Activated T-cell treated with anti-CD3 and anti-CD28 coated beads for 24 hours (primary cell): Measurements from ENCODE around the gene CUEDC2.

Source experiments
- DNase-seq: peaks from one replicate; pipeline ENCODE4 v3.0.0-alpha.2; 2020; ENCODE audit warnings: low read depth

The CUEDC2 gene, protein sequence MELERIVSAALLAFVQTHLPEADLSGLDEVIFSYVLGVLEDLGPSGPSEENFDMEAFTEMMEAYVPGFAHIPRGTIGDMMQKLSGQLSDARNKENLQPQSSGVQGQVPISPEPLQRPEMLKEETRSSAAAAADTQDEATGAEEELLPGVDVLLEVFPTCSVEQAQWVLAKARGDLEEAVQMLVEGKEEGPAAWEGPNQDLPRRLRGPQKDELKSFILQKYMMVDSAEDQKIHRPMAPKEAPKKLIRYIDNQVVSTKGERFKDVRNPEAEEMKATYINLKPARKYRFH

DNA sequence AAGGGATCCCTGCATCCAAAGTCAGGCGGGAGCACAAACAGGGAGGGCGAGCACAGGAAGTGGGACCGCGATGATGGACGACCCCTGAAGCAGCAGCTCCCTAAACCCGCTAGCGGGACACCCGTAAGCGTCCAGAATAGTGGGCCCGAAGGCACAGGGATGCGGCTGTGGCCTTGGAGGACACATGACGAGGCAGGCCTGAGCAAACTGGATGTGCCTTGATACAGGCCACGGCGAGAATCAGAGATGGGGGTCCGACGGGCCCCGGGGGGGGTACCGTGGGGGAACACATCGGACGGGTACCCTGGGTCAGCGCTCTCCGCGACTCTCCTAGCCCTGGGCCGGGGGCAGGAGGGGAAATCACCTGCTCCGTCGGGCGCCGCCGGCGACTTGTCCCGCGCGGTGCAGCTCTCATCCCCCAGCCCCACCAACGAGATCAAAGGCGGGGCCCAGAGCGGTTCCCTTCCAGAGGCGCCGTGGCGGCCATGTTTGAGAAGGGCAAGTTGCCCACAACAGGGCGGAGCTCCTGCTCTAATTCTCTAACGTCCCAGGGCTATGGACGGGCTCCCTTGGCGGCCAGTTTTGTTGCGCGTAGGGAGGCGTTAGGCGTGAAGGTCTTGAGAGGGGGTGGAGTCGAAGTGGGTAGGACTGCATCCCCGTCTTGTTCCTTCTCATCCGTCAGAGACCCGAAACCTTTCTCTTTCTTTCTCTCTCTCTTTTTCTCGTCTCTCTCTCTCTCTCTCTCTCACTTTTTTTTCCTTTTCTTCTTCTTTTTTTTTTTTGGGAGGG lies at the start of gene CUEDC2:
TSS of gene CUEDC2 (minus strand) at position 413 of the 789 bp plus-strand sequence. CDS start 7,386 bp downstream, outside the sequence.
- peak; percentile 95 for DNase-seq

DNA sequence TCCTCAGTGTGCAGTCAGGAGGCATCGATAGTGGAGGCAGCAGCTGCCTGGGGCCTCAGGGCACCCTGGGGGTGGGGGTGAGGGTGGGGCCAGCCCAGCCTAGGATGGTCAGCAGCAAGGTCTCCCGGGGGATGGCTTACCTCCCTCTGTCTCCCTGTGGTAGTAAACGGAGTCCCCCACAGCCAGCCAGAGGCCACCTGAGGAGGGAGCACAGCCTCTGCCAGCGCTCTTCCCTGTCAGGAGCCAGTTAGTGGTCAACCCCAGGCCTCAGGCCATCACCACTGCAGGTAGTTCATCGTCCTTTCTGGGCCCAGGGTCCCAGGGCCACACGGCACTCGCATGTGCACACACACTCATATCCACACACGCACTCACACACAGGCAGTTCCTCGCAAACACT lies 48.0 kb upstream of the CUEDC2 start:
- no peak for DNase-seq

DNA sequence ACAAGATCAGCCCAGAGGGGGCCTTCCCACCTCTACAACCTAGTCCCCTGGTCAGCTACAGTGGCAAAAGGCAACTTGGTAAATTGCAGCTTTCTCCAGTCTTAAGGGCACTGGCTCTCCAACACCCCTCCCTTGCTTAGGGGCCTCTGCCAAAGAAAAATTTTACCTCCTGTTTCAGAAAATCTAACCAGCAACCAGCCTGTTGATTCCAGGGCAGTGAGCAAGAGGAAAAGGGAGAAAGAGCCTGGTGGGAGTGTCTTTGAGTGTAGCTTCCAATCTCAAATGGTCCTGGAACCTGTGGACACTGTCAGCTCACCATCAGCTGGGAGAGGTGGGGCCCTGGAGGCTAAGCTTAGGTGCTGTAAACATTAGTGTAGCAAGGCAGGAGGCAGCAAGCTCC lies 47.3 kb upstream of the CUEDC2 start:
- DNase-seq, result no peak

DNA sequence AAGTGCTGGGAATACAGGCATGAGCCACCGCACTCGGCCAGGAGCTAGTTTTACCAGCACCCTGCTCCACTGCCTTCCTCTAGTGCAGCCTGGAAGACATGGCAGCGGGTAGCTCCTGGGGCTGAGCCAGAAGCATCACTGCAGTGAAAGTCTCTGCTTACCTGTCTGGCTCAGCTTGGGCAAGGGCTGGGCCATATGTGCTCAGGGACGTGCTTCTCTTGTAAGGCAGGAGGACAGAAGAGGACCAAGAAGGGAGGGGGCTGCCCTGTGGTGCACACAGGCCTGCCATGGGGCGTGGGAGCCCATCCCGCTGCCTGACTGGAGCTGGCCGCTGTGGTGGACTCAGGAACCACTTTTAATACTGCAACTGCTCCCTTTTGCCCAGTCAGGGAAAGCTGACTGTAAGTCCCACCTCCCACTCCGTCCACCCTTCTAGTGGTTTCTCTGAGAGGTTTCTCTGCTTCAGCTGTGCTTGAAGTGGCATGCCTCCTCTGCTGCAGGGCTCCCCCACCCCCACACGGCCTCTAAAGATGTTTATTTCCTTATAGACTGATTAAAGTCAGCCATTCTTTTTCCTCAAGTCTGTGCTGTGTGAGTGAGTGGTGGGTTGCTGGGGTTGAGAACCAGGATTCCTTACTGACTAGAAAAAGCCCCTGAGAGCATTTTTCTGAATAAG lies 44.2 kb upstream of the CUEDC2 start:
- DNase-seq, result no peak

DNA sequence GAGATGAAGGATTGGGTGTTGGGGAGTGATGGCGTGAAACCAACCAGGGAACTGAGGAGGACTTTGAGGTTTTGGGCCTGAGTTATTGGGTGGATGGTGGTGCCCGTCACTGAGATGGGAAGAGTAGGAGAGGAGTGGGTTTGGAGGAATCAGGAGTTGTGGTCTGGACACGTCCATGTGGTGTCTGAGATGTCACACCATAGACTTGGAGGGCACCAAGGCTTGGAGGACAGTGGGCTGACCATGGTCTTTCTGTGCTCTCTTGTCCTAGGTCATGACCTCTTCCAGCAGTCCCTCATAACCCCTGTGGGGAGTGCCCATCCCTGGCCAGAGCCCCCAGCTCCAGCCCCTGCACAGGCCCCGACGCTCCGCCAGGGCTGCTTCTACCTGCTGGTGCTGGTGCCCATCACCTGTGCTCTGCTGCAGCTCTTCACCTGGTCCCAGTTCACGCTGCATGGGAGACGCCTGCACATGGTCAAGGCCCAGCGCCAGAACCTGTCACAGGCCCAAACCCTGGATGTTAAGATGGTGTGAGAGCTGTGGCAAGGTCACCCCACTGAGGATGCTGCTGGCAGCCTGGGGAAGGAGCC lies 43.2 kb upstream of the CUEDC2 start:
- DNase-seq, result no peak

DNA sequence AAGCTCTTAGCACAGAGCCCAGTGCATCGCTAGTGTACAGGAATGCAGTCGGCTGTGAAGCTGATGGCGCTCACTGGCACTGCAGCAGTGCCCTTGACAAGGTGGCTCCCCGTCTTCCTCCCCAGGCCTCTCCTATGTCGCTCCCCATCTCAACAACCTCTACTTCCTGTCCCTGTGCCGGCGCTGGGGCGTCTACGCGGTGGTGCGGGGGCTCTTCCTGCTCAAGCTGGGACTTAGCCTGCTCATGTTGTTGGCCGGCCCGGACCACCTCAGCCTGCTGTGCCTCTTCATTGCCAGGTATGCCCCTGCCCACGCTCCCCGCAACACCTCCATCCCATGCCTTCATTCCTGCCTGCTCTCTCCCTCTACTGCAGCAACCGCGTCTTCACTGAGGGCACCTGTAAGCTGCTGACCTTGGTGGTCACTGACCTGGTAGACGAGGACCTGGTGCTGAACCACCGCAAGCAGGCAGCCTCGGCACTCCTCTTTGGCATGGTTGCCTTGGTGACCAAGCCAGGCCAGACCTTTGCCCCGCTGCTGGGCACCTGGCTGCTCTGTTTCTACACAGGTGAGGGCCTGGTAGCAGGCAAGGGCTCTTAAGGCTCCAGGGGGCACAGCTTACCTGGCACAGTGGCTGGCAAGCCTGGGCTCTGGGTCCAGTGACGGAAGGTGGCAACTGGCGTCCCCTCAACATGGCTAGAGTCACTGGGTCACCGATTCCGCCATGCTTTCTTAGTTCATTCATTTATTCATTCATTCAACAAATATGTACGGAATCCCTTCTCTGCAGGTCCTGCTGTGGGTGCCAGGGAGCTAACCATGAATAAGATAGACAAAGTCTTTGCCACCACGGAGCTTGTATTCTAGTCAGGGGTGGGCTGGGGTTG lies 41.3 kb upstream of the CUEDC2 start:
- DNase-seq, result no peak

DNA sequence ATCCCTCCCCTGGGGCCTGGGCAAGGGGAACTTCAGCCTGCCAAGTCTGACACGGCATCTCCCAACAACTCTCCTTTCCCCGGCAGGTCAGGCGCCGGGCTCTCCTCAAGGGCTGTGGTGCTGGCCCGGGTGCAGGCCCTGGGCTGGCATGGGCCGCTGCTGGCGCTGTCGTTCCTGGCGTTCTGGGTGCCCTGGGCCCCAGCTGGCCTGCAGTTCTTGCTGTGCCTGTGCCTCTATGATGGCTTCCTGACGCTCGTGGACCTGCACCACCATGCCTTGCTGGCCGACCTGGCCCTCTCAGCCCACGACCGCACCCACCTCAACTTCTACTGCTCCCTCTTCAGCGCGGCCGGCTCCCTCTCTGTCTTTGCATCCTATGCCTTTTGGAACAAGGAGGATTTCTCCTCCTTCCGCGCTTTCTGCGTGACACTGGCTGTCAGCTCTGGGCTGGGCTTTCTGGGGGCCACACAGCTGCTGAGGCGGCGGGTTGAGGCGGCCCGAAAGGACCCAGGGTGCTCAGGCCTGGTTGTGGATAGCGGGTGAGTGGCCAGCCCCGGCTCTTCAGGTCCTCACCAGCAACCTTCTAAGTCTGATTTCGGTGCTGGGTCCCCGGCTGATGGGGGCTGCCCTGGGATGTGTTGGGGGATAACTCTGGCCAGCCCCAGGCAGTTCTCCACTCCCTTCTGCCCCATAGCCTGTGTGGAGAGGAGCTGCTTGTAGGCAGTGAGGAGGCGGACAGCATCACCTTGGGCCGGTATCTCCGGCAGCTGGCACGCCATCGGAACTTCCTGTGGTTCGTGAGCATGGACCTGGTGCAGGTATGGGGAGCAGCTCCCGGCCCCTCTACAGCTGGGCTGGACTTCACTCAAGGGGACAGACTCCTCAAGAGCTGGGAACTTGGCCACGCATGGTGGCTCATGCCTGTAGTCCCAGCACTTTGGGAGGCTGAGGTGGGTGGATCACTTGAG lies 38.5 kb upstream of the CUEDC2 start:
- DNase-seq, result no peak

DNA sequence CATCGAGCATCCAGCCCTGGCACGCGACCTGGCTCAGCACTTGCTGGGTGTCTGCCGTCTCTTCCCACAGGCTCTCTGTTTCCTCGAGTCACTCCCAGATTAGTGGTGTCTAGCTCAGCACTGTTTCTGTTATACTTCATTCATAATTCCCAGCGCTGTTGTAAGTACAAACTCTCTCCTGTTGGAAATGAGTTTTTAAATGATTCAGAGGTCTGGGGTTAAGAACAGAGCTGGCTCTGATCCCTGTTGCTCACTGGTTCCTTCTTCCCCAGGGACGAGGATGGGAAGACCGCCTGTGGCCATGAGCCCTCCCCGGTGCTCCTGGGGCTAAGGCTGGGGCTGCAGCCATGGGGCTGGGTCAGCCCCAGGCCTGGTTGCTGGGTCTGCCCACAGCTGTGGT lies 36.3 kb upstream of the CUEDC2 start:
- no peak for DNase-seq

DNA sequence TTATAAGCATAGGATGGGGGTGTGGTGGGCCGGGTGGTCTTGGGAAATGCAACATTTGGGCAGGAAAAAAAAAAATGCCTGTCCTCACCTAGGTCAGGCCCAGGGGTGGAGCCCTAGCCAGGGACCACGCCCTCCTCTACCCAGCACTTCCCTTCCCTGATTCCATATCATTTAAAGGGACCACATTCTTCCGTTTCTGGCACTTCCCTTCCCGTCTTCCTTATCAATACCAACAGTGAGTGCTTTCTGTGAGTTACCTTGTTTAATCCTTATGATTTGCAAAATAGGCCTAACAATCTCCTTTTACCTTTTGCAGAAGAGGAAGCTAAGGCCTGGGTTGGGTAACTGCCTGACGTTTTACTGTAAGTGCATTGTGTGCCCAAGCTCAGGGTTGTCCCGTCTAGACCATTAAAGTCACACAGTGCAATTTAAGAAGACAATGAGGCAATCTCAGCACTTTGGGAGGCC lies 35.6 kb upstream of the CUEDC2 start:
- DNase-seq, result no peak

DNA sequence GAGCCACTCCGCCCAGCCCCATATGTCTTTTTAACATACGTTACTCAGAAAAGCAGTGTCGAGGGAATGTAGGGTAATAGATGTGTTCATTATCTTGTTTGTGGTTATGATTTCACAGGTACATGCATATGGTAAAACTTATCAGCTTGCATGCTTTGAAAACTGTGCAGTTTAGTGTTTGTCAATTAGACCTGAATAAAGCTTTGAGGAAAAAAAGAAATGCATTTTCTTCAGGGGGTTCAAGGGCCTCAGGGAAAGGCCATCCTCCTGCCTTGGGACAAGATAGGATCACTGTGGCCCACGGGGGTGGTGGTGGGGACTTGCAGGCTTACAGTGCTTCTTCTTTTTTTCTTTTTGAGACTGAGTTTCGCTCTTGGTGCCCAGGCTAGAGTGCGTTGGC lies 34.9 kb upstream of the CUEDC2 start:
- DNase-seq, result no peak

DNA sequence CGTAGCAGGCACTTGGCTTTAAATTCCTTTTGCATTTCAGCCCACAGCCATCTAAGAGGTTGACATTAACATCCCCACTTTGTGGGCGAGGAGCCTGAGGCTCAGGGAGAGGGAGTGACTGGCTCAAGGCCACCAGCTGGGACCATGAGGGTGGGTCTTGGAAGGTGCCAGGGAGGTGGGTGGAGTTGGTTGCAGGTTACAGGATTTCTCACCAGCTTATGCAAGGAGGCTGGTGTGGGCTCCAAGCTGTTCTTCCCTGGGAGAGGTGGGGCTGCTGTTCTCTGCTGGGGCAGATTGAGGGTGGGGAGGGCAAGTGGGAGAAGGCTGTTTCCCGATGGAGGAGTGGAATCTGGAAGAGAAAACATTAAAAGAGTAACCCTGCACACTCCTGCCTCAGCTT lies 33.1 kb upstream of the CUEDC2 start:
- no peak for DNase-seq

DNA sequence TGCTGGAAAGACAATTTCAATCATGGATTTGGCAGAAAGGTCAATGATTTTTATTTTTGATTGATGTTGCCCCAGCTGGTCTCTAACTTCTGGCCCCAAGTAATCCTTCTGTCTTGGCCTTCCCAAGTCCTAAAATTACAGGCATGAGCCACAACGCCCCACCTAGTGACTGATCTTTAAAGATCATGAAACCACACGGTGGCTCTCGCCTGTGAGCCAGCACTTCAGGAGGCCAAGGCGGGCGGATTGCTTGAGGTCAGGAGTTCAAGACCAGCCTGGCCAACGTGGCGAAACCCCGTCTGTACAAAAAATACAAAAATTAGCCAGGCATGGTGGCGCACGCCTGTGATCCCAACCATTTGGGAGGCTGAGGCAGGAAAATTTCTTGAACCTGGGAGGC lies 31.6 kb upstream of the CUEDC2 start:
- no peak for DNase-seq

DNA sequence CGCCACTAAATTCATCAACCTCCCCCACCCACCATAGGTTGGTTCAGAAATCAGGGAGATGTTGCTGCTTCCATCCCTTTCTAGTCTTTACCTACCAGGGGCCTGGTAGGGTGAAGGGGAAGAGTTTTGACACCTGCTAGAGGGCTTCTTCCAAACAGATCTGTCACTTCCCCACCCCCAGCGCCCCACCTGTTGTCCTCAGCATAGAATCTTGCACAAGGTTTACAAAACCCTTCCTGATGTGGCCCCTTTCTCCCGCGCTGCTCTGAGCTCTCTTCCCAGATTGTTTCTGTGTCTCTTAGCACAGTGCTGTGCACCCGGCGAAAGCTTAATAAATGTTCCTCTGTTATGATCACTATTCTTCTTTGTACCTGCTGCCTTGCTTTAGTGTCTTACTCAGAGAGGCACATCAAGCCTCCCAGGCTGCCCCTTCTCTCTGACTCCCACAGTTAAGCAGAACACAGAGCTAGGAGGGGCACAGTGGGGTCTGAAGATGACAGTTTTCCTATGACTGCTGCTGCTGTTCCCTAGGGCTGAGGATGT lies 30.2 kb upstream of the CUEDC2 start:
- DNase-seq, result no peak

DNA sequence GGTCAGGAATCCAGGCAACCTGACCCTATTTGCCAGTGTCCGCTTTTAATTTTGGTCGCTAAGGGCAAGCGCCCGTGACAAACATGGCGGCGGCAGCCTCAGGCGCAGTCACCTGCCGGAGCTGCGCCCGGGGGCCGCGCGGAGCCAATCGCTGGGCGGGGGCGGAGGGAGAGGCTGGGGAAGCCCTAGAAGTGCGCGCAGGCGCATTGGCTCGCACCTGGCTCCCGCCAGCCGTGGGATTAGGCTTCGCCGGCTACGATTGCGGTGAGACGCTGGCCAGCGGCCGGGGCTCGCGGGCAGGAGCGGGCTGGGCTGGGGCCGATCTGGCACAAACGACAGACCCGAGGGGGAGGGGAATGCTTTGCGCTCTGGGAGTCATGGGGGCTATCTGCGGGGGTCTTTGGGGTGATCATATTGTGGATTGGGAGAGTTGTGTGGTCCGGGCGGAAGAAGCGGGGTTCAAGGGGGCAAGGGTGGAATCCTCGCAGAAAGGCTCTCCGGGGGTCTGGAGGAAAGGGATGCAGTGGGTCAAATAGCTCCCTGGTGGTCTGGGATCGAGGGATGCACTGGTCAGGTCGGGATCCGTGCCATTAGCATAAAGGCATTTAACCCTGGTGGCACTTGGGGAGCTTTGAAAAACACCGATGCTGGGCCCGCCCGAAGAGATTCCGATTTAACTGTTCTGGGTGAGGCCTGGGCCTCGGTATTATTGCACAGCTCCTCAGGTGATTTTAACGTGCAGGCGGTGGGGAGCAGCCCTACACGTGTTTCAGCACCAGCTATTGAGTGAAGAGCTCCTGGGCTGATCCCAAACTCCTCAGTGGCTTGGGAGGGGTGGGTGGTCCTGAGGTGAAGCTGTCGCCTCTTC lies 29.0 kb upstream of the CUEDC2 start:
- peak; percentile 87 for DNase-seq

DNA sequence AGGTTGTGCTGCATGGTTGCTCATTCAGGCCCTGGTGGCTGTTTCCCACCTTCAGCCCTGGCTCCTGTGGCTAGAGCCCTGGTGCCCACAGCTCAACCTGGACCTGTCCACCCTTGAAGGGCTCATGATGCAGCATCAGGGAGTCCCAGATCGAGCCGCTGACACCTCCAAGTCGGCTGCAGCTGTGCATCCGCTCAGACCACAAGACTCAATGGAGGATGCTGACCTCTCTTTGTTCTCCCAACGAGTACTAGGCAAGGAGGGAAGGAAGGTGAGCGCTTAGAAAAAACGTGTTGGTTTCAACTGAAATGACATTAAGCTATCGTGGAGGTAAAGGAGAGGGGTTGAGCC lies 28.4 kb upstream of the CUEDC2 start:
- no peak for DNase-seq

DNA sequence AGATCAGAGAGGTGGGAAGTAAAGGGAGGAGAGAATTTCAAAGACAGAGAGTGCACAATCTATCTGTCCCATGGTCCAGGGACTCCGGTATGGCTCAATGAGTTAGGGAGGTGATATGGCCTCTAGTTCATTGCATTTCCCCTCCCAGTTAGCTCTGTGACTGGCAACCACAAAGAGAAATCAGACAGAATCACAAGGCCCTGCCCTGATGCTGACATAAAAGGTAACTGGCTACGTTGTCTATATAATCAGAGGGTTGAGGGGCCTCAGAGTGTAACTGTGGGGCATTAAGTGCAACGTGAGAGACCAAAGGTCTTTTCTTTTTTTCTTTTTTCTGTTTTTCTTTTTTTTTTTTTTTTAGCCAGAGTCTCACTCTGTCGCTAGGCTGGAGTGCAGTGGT lies 26.3 kb upstream of the CUEDC2 start:
- DNase-seq, result no peak

DNA sequence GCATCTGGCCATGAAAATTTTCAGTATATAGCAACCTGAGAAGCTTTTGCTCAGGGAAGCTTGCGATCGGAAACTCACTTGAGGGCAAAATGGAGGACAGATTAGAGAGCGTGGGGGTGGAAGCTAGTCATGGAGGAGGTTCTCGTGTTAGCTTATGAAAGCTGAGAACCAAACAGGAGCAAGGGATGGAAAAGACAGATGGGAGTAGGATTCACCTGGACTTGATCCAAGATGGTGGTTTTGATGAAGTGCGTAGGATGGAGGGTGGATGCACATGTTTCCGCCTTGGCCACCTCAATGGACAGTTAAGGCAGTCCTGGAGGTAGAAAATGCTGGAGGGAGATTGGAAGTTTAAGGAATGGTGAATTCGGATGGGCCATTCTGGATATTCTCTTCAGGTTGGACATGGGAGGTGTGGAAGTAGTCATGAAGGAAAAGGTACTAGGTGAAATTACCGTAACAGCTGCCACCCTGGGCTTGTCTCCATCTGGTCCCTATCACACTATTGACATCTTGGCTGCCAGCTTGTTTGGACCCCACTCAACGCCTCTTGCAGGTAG lies 25.3 kb upstream of the CUEDC2 start:
- no peak for DNase-seq

DNA sequence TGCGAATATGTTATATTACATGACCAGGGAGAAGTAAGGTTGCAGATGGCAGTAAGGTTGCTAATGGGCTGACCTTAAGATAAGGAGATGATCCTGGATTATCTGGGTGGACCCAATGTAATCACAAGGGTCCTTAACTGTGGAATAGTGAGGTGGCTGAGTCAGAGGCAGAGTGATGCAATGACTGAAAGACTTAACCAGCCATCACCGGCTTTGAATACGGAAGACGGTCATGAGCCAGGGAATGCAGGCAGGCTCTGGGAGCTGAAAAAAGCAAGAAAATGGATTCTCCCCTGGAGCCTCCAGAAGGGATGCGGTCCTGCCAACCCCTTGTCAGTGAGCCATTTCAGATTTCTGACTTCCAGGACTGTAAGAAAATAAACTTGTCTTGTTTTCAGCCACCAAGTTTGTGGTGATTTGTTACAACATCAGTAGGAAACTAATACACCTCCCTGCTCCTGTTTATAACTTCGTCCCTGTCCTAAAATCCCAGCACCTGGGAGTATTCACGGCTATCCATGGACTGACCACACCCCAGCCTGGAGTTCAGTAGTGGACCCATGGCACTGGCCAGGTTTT lies 23.6 kb upstream of the CUEDC2 start:
- DNase-seq, result no peak
